ENCODE results near the gene AMN. TPM values are rescaled to one million over a fixed set of nuclear protein-coding genes. Genes with fewer than 3 reads are reported as not detected.

Gene AMN
- total and polyA plus RNA-seq, 2 experiments from 2014 or later = 0.69 to 1.2 TPM

GRCh38 chr14:102951799-102952198, 29.3 kb downstream of the AMN start:
- H3K9me2 ChIP-seq (ENCODE audit: insufficient read depth) = no peaks in the 10 kb centered on the region
- H4K20me1 ChIP-seq (replicated peaks; ENCODE audit: insufficient read depth) = no peaks in the 10 kb centered on the region; the same call in 1 of the 2 replicates
- H3K4me1 ChIP-seq (ENCODE audit: insufficient read depth) = no peaks in the 10 kb centered on the region
- TF ChIP-seq JUNB (IDR thresholded peaks at IDR 0.05; ENCODE audit: unreplicated experiment) (no peak), CREB1 (CRISPR knock-in tag; IDR thresholded peaks at IDR 0.05; ENCODE audit: low read depth) (no peak), ZNF462 (CRISPR knock-in tag; IDR thresholded peaks at IDR 0.05) (no peak), POLR2AphosphoS5 (IDR thresholded peaks at IDR 0.05; ENCODE audit: low read depth) (no peak), ZNF331 (CRISPR knock-in tag; IDR thresholded peaks at IDR 0.05; ENCODE audit: low read depth) (no peak), STAT1 (IDR thresholded peaks at IDR 0.05; ENCODE audit: unreplicated experiment) (no peak), ZNF114 (CRISPR knock-in tag; IDR thresholded peaks at IDR 0.05) (no peak), NANOG (IDR thresholded peaks at IDR 0.05; ENCODE audit: borderline replicate concordance) (no peak), ETS1 (IDR thresholded peaks at IDR 0.05) (no peak), EZH2 (IDR thresholded peaks at IDR 0.05; ENCODE audit: low read depth, unreplicated experiment) (no peak), EZH2phosphoT487 (IDR thresholded peaks at IDR 0.05; ENCODE audit: unreplicated experiment) (no peak)
- TF ChIP-seq, protein P1, sequence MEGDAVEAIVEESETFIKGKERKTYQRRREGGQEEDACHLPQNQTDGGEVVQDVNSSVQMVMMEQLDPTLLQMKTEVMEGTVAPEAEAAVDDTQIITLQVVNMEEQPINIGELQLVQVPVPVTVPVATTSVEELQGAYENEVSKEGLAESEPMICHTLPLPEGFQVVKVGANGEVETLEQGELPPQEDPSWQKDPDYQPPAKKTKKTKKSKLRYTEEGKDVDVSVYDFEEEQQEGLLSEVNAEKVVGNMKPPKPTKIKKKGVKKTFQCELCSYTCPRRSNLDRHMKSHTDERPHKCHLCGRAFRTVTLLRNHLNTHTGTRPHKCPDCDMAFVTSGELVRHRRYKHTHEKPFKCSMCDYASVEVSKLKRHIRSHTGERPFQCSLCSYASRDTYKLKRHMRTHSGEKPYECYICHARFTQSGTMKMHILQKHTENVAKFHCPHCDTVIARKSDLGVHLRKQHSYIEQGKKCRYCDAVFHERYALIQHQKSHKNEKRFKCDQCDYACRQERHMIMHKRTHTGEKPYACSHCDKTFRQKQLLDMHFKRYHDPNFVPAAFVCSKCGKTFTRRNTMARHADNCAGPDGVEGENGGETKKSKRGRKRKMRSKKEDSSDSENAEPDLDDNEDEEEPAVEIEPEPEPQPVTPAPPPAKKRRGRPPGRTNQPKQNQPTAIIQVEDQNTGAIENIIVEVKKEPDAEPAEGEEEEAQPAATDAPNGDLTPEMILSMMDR (conservative IDR thresholded peaks at IDR 0.05; ENCODE audit: low read depth in 2 of 2) = no peak
- TF ChIP-seq, protein P2, sequence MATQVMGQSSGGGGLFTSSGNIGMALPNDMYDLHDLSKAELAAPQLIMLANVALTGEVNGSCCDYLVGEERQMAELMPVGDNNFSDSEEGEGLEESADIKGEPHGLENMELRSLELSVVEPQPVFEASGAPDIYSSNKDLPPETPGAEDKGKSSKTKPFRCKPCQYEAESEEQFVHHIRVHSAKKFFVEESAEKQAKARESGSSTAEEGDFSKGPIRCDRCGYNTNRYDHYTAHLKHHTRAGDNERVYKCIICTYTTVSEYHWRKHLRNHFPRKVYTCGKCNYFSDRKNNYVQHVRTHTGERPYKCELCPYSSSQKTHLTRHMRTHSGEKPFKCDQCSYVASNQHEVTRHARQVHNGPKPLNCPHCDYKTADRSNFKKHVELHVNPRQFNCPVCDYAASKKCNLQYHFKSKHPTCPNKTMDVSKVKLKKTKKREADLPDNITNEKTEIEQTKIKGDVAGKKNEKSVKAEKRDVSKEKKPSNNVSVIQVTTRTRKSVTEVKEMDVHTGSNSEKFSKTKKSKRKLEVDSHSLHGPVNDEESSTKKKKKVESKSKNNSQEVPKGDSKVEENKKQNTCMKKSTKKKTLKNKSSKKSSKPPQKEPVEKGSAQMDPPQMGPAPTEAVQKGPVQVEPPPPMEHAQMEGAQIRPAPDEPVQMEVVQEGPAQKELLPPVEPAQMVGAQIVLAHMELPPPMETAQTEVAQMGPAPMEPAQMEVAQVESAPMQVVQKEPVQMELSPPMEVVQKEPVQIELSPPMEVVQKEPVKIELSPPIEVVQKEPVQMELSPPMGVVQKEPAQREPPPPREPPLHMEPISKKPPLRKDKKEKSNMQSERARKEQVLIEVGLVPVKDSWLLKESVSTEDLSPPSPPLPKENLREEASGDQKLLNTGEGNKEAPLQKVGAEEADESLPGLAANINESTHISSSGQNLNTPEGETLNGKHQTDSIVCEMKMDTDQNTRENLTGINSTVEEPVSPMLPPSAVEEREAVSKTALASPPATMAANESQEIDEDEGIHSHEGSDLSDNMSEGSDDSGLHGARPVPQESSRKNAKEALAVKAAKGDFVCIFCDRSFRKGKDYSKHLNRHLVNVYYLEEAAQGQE (IDR thresholded peaks at IDR 0.05; ENCODE audit: unreplicated experiment) = no peak
- no peak for DNase-seq (ENCODE audit: low spot score)
- H3K36me3 Mint-ChIP-seq (ENCODE audit: low read depth) = peaks cover 65% of the 10 kb centered on the region
- H3K27ac ChIP-seq (ENCODE audit: low read depth) = no peak overlapping the region
- no peaks in the 10 kb centered on the region for H3K4me1 Mint-ChIP-seq
- no peak overlapping the region for H3K4me2 ChIP-seq
- no peaks in the 10 kb centered on the region for H3K9me3 Mint-ChIP-seq
- peaks cover 3% of the 10 kb centered on the region for H3K27me3 Mint-ChIP-seq (ENCODE audit: insufficient read depth, low read depth, poor library complexity)
- ATAC-seq = no peak
- no peaks in the 10 kb centered on the region for H3K79me2 ChIP-seq (replicated peaks; ENCODE audit: insufficient read depth)
- no peak overlapping the region for H2AFZ ChIP-seq
- no peak overlapping the region for H3K4me3 ChIP-seq
- H3F3A ChIP-seq (replicated peaks; ENCODE audit: low read depth) = no peaks in the 10 kb centered on the region
- H3K27ac Mint-ChIP-seq = no peak overlapping the region
- H3K4me3 Mint-ChIP-seq = no peak overlapping the region
- no peaks in the 10 kb centered on the region for H3K27me3 ChIP-seq (ENCODE audit: insufficient read depth)
- peaks cover 19% of the 10 kb centered on the region for H3K36me3 ChIP-seq (ENCODE audit: insufficient read depth)

All from GM23338 (cell line).